Astrocyte of the hippocampus (primary cell): Measurements from ENCODE around the gene SERPINB6.
"Not testable (repeated sequence)": the region's sequence is repeated elsewhere in the genome, so short reads cannot be mapped to it uniquely, and the experiment has no call there.

Experiments used
- DNase-seq: peaks from one replicate; pipeline ENCODE4 v3.0.0; 2011; ENCODE audit warnings: low read depth, low spot score

Gene SERPINB6

GRCh38 chr6:2938632-2939083, 32.7 kb downstream of the SERPINB6 start:
- no peak for DNase-seq

GRCh38 chr6:2938004-2938631, 33.2 kb downstream of the SERPINB6 start:
- no peak for DNase-seq

- no peak for DNase-seq
Observed at GRCh38 chr6:2937627-2938003, 33.8 kb downstream of the SERPINB6 start.

DNA sequence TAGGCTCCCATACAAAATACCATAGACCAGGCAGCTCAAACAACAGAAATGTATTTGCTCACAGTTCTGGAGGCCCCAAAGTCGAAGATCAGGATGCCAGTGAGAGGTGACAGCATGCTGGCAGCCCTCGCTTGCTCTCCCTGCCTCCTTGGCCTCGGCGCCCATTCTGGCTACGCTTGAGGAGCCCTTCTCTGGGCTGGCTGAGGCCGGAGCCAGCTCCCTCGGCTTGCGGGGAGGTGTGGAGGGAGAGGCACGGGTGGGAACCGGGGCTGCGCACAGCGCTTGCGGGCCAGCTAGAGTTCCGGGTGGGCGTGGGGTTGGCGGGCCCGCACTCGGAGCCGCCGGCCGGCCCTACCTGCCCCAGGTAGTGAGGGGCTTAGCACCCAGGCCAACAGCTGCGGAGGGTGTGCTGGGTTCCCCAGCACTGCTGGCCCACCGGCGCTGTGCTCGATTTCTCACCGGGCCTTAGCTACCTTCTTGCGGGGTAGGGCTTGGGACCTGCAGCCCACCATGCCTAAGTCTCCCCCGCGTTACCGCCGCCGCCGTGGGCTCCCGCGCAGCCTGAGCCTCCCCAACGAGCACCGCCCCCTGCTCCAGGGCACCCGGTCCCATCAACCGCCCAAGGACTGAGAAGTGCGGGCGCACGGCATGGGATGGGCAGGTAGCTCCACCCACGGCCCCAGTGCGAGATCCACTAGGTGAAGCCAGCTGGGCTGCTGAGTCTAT, 35.6 kb downstream of the SERPINB6 start:
- no peak for DNase-seq

GRCh38 chr6:2934057-2934456, 37.3 kb downstream of the SERPINB6 start:
- DNase-seq: no peak

DNA sequence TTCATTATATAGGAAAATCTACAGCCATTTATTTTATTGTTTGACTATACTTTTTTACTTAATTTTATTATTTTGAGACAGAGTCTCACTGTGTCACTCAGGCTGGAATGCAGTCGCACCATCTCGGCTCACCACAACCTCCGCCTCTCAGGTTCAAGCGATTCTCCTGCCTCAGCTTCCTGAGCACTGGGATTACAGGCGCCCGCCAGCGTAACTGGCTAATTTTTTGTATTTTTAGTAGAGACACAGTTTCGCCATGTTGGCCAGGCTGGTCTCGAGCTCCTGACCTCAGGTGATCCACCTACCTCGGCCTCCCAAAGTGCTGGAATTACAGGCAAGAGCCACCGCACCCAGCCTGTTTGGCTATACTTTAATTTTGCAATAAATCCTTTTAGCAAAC, 38.5 kb downstream of the SERPINB6 start:
- DNase-seq: not testable (repeated sequence)

DNA sequence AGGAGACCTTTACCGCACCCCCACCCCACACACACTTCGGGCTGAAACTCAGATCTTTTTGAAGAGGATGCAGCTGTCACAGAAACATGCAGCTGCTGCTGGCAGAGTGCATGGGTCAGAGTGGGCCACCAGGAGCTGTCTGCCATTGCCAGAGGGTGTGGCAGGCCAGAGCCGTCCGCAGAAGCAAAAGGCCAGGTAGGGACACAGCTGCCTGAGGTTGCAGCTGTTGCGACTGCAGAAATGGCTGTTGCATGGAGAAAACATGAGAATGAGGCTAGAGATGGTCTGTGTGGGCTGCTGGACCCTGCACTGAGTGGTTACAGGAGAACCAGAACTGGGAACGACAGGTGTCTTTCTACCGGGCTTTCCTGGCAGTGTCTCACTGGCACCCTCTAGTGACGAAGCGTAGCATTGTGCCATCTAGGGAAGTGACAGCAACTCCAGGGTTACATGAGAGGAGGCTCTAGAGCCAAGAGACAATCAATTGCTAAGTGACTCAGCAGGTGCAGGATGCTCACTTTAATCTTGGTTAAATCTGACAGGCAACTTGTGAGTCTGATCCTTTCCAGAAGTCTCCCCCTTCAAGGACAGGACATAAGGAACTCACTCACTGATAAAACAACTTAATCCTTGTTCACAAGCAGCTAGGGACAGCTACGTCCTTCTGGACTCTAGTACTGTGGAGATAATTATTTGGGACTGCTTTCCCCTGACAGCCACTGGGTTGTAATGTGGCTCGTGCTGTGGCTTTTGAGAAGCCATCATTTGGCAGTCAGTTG, 39.2 kb downstream of the SERPINB6 start:
- DNase-seq: peak; percentile 82

- no peak for DNase-seq
Observed at GRCh38 chr6:2931055-2931454, 40.3 kb downstream of the SERPINB6 start.

DNA sequence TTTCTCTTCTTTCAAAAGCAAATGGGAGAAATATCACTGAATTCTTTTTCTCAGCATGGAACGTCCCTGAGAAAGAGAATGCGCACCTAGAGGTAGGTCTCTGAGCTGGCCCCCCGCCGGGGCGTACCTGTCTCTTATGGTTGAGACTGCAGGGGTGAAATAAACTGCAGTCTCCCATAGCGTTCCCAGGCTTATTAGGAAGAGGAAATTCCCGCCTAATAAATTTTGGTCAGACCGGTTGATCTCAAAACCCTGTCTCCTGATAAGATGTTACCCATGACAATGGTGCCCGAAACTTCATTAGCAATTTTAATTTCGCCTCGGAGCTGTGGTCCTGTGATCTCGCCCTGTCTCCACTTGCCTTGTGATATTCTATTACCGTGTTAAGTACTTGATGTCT, 43.4 kb downstream of the SERPINB6 start:
- not testable (repeated sequence) for DNase-seq

DNA sequence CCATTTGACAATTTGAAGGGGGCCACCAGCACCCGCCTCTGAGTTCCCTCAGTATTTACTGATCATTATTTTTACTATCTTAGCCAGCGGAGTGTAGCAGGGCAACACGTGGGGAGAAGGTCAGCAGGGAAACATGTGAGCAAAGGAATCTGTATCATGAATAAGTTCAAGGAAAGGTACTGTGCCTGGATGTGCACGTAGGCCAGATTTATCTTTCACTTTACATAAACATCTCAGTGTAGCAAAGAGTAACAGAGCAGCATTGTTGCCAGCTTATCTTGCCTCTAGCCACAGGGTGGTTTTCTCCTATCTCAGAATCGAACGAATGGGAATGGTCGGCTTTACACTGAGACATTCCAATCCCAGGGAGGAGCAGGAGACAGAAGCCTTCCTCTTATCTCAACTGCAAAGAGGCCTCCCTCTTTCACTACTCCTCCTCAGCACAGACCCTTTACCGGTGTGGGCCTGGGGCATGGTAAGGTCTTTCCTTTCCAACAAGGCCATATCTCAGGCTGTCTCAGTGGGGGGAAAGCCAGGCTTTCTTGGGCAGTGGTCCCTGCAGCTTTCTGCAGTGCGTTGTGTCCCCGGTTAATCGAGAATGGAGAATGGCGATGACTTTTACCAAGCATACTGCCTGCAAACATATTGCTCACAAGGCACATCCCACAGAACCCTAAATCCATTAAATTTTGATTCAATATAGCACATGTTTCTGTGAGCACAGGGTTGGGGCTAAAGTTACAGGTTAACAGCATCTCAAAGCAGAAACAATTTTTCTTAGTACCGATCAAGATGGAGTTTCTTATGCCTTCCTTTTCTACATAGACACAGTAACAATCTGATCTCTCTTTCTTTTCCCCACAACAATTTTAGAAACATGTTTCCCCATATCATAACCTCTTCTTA, 45.3 kb downstream of the SERPINB6 start:
- DNase-seq: peak; percentile 27

GRCh38 chr6:2921520-2922115, 49.7 kb downstream of the SERPINB6 start:
- DNase-seq: no peak

GRCh38 chr6:2920671-2921112, 50.7 kb downstream of the SERPINB6 start:
- no peak for DNase-seq

- DNase-seq: no peak
Observed at GRCh38 chr6:2919886-2920285, 51.5 kb downstream of the SERPINB6 start.

DNA sequence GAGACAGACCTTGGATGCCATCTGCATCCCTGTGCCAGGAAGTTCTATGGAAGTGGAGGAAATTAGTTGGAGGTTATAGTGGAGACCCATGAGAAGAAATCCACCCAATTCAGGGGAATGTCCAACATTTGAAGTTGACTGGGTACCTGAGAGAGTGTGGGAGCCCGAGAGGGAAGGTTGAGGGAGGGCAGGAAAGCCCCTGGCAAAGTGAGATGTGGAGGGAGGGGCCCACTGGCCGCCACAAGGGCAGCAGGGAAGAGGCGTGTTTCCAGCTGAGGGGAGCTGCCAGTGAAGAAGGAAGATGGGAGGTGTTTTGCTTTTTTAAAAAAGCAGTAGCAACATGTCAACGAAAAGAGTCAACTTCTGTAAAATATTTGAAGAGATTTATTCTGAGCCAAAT, 52.0 kb downstream of the SERPINB6 start:
- no peak for DNase-seq

DNA sequence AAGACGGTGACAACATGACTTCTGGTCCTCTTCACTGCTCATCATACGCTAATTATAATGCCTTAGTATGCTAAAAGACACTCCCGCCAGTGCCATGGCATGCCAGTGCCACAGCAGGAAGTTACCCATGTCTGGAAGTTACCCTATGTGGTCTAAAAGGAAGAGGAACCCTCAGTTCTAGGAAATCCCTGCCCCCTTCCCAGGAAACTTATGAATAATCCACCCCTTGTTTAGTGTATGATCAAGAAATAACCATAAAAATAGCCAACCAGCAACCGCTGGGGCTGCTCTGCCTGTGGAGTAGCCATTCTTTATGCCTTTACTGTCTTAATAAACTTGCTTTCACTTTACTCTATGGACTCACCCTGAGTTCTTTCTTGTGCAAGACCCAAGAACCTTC, 52.4 kb downstream of the SERPINB6 start:
- no peak for DNase-seq

GRCh38 chr6:2917801-2918445, 53.4 kb downstream of the SERPINB6 start:
- no peak for DNase-seq

GRCh38 chr6:2917065-2917464, 54.3 kb downstream of the SERPINB6 start:
- no peak for DNase-seq

DNA sequence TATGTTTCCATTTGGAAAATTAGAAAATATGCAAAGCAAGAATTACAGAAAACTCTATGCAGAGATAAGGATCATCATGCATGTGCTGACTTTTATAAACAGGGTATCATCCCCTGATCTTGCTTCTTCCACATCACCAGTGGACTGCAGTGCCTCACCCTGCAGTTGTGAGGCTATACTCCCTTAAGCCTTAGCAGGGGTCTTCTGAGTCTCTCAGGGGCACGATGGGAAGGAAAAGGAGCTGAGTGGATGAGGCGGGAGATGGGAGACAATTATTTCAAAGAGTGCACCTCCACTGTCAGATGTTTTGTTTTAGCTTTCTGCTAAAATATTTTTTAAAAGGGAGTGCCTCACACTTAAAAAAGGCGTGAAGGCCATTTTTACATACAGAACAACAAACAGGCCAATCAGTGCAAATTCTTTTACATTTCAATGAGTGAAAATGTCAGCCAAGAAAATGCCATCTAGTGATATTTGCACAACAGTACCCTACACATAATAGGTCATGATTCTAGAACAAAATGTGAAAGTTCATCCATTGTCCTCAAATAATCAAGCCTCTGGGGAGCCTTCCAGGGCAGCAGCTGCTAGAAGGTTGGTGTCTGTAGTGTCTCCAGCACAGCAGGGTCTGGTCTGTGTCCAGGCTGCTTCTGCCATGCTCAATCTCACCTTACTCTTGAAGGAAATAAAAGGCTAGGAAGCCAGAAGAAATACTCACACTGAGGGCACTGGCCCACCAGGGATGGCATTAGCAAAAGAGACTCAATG, 55.0 kb downstream of the SERPINB6 start:
- no peak for DNase-seq

DNA sequence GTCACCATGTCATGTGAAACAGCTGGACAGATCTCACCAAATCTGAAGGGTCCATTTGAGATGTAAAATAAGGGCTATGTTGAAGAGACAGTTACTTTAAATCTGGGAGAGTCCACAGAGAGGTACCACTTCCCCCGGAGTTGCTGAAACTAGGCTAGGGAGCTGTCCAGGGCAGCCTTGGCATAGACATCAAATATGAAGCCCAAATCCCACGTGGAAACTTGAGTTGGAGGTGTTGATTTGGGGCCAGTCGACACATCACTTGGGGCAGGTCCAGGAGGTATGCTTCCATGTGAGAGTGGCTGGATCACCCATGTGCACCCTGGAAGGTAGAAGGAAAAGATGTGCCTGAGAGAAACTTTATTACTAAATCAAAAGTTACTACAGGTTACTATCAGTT, 56.2 kb downstream of the SERPINB6 start:
- DNase-seq: no peak

- DNase-seq: no peak
Observed at GRCh38 chr6:2914318-2914660, 57.1 kb downstream of the SERPINB6 start.
